ENCODE results near the gene C1orf87.

The C1orf87 gene

GRCh38 chr1:60073605-60074278 is at the start of gene C1orf87:
C1orf87 (minus strand) TSS chr1:60073770; CDS start chr1:60072643, 1,127 bp downstream.
- in situ Hi-C loops (cut with MboI; ENCODE audit: low sequenced_read_pairs, unreplicated experiment): no loop called here
- TF ChIP-seq CTCF (IDR thresholded peaks at IDR 0.05; ENCODE audit: borderline replicate concordance, control extremely low read depth, extremely low read depth, insufficient read depth, missing control alignments): no peak
- no peak for DNase-seq (ENCODE audit: low spot score)

- no peak for DNase-seq (ENCODE audit: low spot score)
- in situ Hi-C loops (cut with MboI; ENCODE audit: low sequenced_read_pairs, unreplicated experiment): no loop called here
- TF ChIP-seq CTCF (IDR thresholded peaks at IDR 0.05; ENCODE audit: borderline replicate concordance, control extremely low read depth, extremely low read depth, insufficient read depth, missing control alignments): no peak
These were observed 44.5 kb upstream of the C1orf87 start for GRCh38 chr1:60118085-60118484.

- in situ Hi-C loops (cut with MboI; ENCODE audit: low sequenced_read_pairs, unreplicated experiment): no loop called here
- no peak for TF ChIP-seq CTCF (IDR thresholded peaks at IDR 0.05; ENCODE audit: borderline replicate concordance, control extremely low read depth, extremely low read depth, insufficient read depth, missing control alignments)
- DNase-seq (ENCODE audit: low spot score): no peak
These were observed 41.3 kb upstream of the C1orf87 start for GRCh38 chr1:60114745-60115318.

GRCh38 chr1:60113596-60113995 is 40.0 kb upstream of the C1orf87 start:
- TF ChIP-seq CTCF (IDR thresholded peaks at IDR 0.05; ENCODE audit: borderline replicate concordance, control extremely low read depth, extremely low read depth, insufficient read depth, missing control alignments): no peak
- DNase-seq (ENCODE audit: low spot score): no peak
- in situ Hi-C loops (cut with MboI; ENCODE audit: low sequenced_read_pairs, unreplicated experiment): no loop called here

- in situ Hi-C loops (cut with MboI; ENCODE audit: low sequenced_read_pairs, unreplicated experiment): no loop called here
- no peak for TF ChIP-seq CTCF (IDR thresholded peaks at IDR 0.05; ENCODE audit: borderline replicate concordance, control extremely low read depth, extremely low read depth, insufficient read depth, missing control alignments)
- no peak for DNase-seq (ENCODE audit: low spot score)
These were observed 39.5 kb upstream of the C1orf87 start for GRCh38 chr1:60113028-60113427.

GRCh38 chr1:60111716-60112115 is 38.1 kb upstream of the C1orf87 start:
- in situ Hi-C loops (cut with MboI; ENCODE audit: low sequenced_read_pairs, unreplicated experiment): no loop called here
- no peak for DNase-seq (ENCODE audit: low spot score)
- no peak for TF ChIP-seq CTCF (IDR thresholded peaks at IDR 0.05; ENCODE audit: borderline replicate concordance, control extremely low read depth, extremely low read depth, insufficient read depth, missing control alignments)

Data from GM13976 (cell line).